Activated CD4-positive, CD25-positive, alpha-beta regulatory T cell (primary cell): ENCODE results near the gene SPATA45.
"Not testable (repeated sequence)": the region's sequence is repeated elsewhere in the genome, so short reads cannot be mapped to it uniquely, and the experiment has no call there.

Experiments used
- DNase-seq, 4 experiments: peaks; one replicate each; lab custom pipeline; 2025; lab: John Stamatoyannopoulos, UW

SPATA45 gene

GRCh38 chr1:212847549-212847948 lies at the start of gene SPATA45:
SPATA45 (minus strand) TSS chr1:212847649; CDS start chr1:212836149, 11,500 bp downstream.
- DNase-seq, result no peak

GRCh38 chr1:212892108-212892507 lies 44.7 kb upstream of the SPATA45 start:
- no peak for DNase-seq

- no peak for DNase-seq
Measured at GRCh38 chr1:212884592-212884991, 37.1 kb upstream of the SPATA45 start.

GRCh38 chr1:212879947-212880690 lies 32.7 kb upstream of the SPATA45 start:
- no peak for DNase-seq

- no peak for DNase-seq
Measured at GRCh38 chr1:212878418-212878817, 31.0 kb upstream of the SPATA45 start.

DNA sequence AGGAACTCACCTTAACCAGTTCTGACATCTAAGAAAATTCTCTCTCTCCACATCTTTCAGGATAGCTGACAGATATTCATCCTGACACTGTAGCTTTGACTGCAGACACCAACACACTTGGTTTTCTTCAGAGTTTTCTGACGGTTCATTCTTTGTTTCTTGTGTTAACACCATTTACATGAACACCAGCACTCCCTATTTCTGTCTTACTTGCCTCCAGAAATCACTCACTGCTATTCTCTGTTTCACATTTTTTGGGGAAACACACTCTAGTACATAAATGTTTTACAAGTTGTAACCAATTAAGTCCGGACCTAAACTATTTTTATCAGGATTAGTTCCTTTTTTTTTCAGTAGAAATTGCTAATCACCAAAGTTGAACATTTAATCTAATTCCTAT lies 26.1 kb upstream of the SPATA45 start:
- DNase-seq, result no peak

DNA sequence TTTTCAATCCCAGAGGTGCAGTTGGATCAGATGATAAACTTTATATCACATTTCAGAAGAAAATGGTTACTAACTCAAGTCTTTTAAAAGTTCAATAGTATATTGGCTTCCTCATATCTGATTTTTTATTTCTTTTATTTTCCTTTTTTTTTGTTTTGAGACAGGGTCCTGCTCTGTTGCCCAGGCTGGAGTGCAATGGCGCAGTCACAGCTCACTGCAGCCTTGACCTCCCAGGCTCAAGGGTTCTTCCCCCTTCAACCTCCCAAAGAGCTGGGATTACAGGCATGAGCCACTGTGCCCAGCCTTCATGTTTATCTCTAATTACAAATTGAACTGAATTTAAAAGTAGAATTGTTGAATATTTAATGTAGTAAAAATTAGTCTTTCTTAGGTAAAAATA lies 24.5 kb upstream of the SPATA45 start:
- DNase-seq, result no peak

GRCh38 chr1:212867192-212867591 lies 19.7 kb upstream of the SPATA45 start:
- DNase-seq, result no peak

DNA sequence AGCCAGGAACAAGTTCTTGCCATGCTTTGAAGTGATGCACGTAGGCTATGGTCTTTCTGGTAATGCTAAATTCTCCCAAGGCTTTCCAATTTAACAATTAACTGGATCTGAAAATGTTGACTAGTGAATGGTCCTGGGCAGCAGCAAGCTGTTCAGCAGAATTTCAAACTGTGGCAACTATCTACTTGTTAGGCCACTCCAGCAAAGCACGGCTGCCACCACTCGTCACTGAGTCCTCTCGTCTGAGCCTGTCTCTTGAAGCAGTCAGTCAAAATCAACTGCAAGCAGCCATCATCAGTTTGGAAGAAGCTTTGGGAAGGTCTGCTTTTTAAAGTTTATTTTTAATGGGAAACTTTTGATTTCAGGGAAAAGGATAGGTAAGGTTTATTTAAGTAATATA lies 16.8 kb upstream of the SPATA45 start:
- no peak for DNase-seq

GRCh38 chr1:212863345-212863744 lies 15.9 kb upstream of the SPATA45 start:
- not testable (repeated sequence) for DNase-seq

- no peak for DNase-seq
Measured at GRCh38 chr1:212862111-212862690, 14.8 kb upstream of the SPATA45 start.

DNA sequence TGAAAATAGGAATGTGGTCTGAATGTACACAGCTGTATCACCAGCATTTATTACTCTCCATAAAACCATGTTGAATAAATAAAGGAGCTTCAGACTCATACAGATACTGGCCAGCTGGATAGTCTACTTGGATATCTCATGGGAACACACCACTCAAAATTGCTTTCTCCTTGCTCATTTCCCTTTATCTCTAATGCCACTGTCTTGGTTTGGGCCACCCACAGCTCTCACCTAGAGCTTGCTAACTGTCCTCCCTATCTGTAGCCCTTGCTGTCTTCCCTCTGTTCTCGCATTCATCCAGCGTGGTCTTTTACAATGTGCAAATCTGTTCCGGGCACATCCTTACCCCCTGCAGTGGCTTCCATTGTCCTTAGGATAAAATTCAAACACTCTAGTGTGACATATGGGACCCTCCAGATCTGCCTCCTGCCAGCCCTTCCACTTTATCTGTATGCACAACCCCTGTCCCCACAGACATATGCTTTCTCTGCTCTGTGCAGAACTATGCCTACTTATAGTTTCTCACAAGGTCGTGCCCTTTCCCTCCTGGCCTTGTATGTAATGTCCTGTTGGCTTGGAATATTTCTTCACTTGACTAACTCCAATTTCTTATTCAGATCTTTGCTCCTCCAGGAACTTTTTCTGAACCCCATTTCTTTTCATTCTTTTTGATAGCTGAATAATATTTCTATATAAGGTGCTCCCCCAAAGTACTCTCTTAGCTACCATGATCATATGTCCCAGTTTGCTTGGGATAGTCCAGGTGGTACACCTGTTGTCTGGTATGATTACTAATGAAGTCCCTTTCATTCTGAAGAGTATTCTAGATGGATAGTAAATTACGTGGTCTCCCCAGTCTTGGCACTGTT lies 13.5 kb upstream of the SPATA45 start:
- no peak for DNase-seq

DNA sequence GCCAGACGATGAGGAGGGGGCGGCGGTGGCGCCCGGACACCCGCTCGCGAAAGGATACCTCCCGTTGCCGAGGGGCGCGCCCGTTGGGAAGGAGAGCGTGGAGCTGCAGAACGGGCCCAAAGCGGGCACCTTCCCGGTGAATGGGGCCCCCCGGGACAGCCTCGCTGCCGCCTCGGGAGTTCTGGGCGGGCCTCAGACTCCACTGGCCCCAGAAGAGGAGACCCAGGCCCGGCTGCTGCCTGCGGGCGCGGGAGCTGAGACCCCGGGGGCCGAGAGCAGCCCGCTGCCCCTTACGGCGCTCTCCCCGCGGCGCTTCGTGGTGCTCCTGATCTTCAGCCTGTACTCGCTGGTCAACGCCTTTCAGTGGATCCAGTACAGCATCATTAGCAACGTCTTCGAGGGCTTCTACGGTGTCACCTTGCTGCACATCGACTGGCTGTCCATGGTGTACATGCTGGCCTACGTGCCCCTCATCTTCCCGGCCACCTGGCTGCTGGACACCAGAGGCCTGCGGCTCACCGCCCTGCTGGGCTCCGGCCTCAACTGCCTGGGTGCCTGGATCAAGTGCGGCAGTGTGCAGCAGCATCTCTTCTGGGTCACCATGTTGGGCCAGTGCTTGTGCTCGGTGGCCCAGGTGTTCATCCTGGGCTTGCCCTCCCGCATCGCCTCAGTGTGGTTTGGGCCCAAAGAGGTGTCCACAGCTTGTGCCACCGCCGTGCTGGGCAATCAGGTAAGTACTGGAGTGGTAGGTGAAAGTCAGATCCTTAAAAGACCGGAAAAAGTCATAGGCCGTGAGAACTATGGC lies 11.2 kb upstream of the SPATA45 start:
- peak in 1 of 4 experiments; percentile 9 for DNase-seq

DNA sequence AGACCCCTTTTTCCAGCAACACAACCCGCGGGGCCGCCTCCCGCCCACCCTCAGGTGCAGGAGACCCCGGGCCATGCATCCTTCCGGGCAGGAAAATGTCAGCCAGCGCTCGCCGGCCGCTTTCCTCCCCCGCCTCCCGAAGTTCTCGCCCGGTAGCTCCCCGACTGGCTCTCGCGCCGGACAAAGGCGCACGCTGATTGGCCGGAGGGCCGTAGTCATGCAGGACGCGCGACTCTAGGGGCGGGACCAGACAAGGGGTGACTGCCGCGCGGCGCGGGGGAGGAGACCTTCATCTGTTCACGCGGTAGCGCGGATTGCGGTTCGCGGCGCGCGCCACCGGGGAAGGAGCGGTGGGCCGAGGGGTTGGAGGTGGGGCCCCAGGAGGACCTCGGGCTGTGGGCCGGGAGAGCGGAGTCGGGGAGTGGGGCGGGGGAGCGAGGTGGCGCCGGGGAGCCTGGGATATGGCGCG lies 10.6 kb upstream of the SPATA45 start, which contains the start of gene FLVCR1:
Gene FLVCR1 (plus strand): TSS at position 284 of the 469 bp plus-strand sequence. CDS start 178 bp downstream, at position 462.
- DNase-seq, result peak; percentile 78 to 88 (median 87)

- DNase-seq, result no peak
Measured at GRCh38 chr1:212856755-212857154, 9.3 kb upstream of the SPATA45 start.

GRCh38 chr1:212853658-212854057 lies 6.2 kb upstream of the SPATA45 start:
- no peak for DNase-seq

DNA sequence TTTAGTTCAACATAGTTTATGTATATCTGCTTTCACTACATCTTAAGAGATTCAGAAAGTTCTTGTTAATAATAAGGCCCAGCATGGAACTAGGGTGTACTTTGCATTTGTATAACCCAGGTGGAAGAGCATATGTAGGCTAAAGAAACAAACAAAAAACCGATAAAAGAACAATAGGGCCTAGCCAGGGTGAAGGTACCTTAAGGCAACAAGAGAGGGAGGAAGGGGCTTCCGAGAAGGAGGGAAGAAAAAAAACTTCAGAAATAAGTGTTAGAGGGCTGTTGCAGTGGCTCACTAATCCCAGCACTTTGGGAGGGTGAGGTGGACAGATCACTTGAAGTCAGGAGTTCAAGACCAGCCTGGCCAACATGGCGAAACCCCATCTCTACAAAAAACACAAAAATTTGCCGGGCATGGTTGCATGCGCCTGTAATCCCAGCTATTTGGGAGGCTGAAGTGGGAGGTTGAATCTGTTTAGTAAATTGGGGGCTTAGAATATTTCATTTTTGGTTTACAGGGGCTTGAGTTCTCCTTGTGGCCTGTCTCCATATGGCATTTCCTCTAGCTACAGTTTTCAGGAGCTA lies 4.7 kb upstream of the SPATA45 start:
- no peak for DNase-seq

- not testable (repeated sequence) for DNase-seq
Measured at GRCh38 chr1:212844521-212844920, 2.9 kb downstream of the SPATA45 start.

GRCh38 chr1:212838145-212838544 lies 9.3 kb downstream of the SPATA45 start:
- no peak for DNase-seq

GRCh38 chr1:212833211-212834207 lies 13.9 kb downstream of the SPATA45 start:
- DNase-seq, result not testable (repeated sequence)
